Tibial nerve (tissue), 4 donors: ENCODE data around the gene ARHGAP26. TPM values are rescaled to one million over a fixed set of nuclear protein-coding genes. Genes with fewer than 3 reads are reported as not detected.
"Not testable (repeated sequence)": the region's sequence is repeated elsewhere in the genome, so short reads cannot be mapped to it uniquely, and the experiment has no call there.

Experiments used
- DNase-seq, 2 donors: peaks; one replicate each; pipeline ENCODE4 v3.0.0-alpha.2; 2019; ENCODE audit warnings: low spot score in 2 of 2
- H3K27ac ChIP-seq, 4 donors: fragments of 200-600 bp; sonication (generic) in 3 of 4; one replicate each; pipeline ENCODE4 v1.5.1; 2017 to 2019; ENCODE audit warnings: mild to moderate bottlenecking in 1 of 4
- H3K27me3 ChIP-seq, 2 donors: fragments of 200-600 bp; sonication (generic) in 1 of 2; one replicate each; pipeline versions ENCODE4 v1.5.1 to v1.6.0; 2017 to 2019
- H3K36me3 ChIP-seq, 3 donors: fragments of 200-600 bp; sonication (generic); one replicate each; pipeline ENCODE4 v1.5.1; 2018 to 2019
- H3K4me1 ChIP-seq, 4 donors: fragments of 200-600 bp; sonication (generic) in 3 of 4; one replicate each; pipeline ENCODE4 v1.5.1; 2017 to 2019
- H3K4me3 ChIP-seq, 4 donors: fragments of 200-600 bp; sonication (generic) in 3 of 4; one replicate each; pipeline ENCODE4 v1.5.1; 2017 to 2019; ENCODE audit warnings: mild to moderate bottlenecking in 1 of 4, moderate library complexity in 1 of 4
- H3K9me3 ChIP-seq, 4 donors: fragments of 200-600 bp; sonication (generic) in 3 of 4; one replicate each; pipeline ENCODE4 v1.5.1; 2017 to 2019
- EP300 ChIP-seq, 2 donors: sonication (generic); formaldehyde crosslinking; IDR thresholded peaks; one replicate each; pipeline ENCODE4 v1.6.1; 2017; ENCODE audit warnings: antibody characterized with exemption in 2 of 2, mild to moderate bottlenecking in 1 of 2
- POLR2A ChIP-seq, 2 donors: fragments of 450-650 bp; IDR thresholded peaks; one replicate each; pipeline ENCODE4 v1.6.1; 2017; ENCODE audit warnings: antibody characterized with exemption in 2 of 2, mild to moderate bottlenecking in 2 of 2, moderate library complexity in 2 of 2
- WGBS, 2 donors: methylation state at CpG; one replicate each; pipeline ENCODE4 v1.1.5; 2018; 5-methylcytosine and 5-hydroxymethylcytosine counted together
- total RNA-seq, 4 donors: library from RNA; depleted of rRNA; stranded (reverse); fragments of >200 nt; gene quantifications; one replicate each; pipeline ENCODE4 v1.1.0, GENCODE V29; 2016
- TF ChIP-seq, protein P1 (sequence below), 5 experiments: fragments of 200-600 bp in 3 of 5; fragments of 450-650 bp in 2 of 5; sonication (generic) in 3 of 5; IDR thresholded peaks; one replicate each; pipeline ENCODE4 v1.5.1; 2016 to 2019; ENCODE audit warnings: antibody characterized with exemption in 5 of 5, mild to moderate bottlenecking in 3 of 5, moderate library complexity in 2 of 5

The ARHGAP26 gene
- total RNA-seq, 4 donors from 2014 or later = 33.7 to 77.8 (median 57.8) TPM

DNA sequence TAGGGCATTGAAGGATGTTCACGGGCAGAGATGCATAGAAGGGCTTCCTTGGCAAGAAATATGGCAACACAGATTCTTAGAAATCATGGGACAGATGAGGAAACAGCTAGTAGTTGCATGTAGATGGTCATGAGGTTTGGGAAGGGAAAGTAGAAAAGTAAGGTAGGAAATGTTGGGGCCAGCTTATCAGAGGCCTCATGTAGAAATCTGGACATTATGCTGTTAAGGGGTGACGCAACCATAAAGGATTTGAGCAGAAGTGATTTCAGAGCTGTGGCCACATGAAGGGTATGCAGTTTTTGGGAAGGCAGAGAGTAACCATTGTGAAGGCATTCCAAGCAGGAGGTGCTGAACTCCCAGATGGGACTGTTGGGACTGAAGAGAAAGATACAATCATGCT is 224.0 kb downstream of the ARHGAP26 start:
- 91 to 94% methylated on average over 2 of the region's 2 CpGs for WGBS, 2 donors
- H3K4me3 ChIP-seq = no peak overlapping the region

DNA sequence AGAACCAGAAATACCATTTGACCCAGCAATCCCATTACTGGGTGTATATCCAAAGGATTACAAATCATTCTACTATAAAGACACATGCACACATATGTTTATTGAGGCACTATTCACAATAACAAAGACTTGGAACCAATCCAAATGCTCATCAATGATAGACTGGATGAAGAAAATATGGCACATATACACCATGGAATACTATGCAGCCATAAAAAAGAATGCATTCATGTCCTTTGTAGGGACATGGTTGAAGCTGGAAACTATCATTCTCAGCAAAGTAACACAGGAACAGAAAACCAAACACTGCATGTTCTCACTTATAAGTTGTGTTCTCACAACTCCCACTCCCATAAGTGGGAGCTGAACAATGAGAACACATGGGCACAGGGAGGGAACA is 225.4 kb downstream of the ARHGAP26 start:
- H3K9me3 ChIP-seq, H3K36me3 ChIP-seq, H3K27me3 ChIP-seq, H3K4me1 ChIP-seq, H3K27ac ChIP-seq, DNase-seq, H3K4me3 ChIP-seq: not testable (repeated sequence)

More for the DNA sequence above, 224.0 kb downstream of the ARHGAP26 start:
- Histone ChIP-seq H3K4me1 (no peaks in the 10 kb centered on the region), H3K27ac (no peak overlapping the region), H3K27me3 (no peaks in the 10 kb centered on the region), H3K36me3 (peaks cover 0 to 10% (median 0%) of the 10 kb centered on the region in 3 donors), H3K9me3 (peaks cover 0 to 12% (median 0%) of the 10 kb centered on the region in 4 donors)
- DNase-seq = no peak
- TF ChIP-seq EP300 (IDR thresholded peaks at IDR 0.05) = no peak
- TF ChIP-seq, protein P1, sequence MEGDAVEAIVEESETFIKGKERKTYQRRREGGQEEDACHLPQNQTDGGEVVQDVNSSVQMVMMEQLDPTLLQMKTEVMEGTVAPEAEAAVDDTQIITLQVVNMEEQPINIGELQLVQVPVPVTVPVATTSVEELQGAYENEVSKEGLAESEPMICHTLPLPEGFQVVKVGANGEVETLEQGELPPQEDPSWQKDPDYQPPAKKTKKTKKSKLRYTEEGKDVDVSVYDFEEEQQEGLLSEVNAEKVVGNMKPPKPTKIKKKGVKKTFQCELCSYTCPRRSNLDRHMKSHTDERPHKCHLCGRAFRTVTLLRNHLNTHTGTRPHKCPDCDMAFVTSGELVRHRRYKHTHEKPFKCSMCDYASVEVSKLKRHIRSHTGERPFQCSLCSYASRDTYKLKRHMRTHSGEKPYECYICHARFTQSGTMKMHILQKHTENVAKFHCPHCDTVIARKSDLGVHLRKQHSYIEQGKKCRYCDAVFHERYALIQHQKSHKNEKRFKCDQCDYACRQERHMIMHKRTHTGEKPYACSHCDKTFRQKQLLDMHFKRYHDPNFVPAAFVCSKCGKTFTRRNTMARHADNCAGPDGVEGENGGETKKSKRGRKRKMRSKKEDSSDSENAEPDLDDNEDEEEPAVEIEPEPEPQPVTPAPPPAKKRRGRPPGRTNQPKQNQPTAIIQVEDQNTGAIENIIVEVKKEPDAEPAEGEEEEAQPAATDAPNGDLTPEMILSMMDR (IDR thresholded peaks at IDR 0.05) = no peak

DNA sequence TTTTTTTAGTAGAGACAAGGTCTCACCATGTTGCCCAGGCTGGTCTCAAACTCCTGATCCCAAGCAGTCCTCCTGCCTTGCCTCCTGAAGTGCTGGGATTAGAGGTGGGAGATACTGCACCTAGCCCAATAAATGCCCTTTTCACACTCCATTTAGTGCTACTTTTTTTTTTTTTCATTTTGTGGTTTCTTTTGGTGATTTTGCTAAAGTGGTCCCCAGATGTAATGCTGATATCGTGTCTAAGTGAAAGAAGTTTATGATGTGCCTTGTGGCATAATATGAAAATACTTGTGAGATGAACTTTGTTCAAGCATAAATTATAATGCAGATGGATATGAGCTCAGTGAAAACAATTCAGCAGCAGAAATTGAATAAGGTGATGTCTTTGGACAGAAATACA is 227.4 kb downstream of the ARHGAP26 start:
- Histone ChIP-seq H3K27me3 (no peaks in the 10 kb centered on the region), H3K9me3 (no peaks in the 10 kb centered on the region), H3K27ac (no peak overlapping the region), H3K4me3 (no peak overlapping the region), H3K36me3 (no peaks in the 10 kb centered on the region), H3K4me1 (peaks cover 0 to 16% (median 12%) of the 10 kb centered on the region in 4 donors)
- no peak for DNase-seq
- WGBS, 2 donors = 88 to 93% methylated on average over 1 of the region's 1 CpG
- TF ChIP-seq POLR2A (IDR thresholded peaks at IDR 0.05) (no peak), EP300 (IDR thresholded peaks at IDR 0.05) (no peak)
- TF ChIP-seq, protein P1 (IDR thresholded peaks at IDR 0.05) = no peak

DNA sequence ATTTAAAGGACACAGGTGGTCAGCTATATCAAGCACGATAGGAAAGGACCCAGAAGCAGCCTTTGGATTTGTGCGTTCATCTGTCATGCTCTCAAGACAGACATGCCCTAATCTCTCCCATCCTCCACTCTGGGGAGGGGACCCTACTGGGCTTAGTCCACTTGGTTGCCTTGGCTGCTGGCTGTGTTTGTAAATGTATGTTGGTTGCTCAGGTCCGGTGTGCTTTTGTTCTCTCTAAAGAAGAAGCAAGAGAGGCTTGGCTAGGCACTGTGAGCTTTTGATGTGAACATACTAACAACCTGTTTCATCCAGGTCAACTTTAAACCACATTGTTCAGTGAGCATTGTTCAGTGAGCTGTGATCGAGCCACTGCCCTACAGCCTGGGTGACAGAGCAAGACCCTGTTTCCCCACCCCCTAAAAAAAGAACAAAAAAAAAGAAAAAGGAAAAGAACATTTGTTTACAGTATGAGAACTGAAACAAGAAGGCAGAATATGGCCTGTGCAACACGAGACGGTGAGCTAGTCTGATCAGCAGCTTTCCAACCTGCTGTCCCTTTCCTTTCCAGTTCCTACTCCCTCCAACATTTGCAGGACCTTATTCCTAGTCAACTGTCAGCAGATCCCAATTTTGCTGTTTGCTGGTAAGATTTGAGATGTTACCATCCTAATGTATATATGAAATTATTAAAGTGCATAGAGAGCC is 228.3 kb downstream of the ARHGAP26 start:
- 85 to 86% methylated on average over 6 of the region's 6 CpGs for WGBS, 2 donors
- TF ChIP-seq EP300 (IDR thresholded peaks at IDR 0.05) = no peak
- no peak for TF ChIP-seq POLR2A (IDR thresholded peaks at IDR 0.05)
- TF ChIP-seq, protein P1 (IDR thresholded peaks at IDR 0.05) = no peak

DNA sequence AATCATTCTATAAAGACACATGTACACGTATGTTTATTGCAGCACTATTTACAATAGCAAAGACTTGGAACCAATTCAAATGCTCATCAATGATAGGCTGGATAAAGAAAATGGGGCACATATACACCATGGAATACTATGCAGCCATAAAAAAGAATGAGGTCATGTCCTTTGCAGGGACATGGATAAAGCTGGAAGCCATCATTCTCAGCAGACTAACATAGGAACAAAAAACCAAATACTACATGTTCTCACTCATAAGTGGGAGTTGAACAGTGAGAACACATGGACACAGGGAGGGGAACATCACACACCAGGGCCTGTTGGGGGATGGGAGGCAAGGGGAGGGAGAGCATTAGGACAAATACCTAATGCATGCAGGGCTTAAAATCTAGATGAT is 230.4 kb downstream of the ARHGAP26 start:
- 95 to 100% methylated on average over 1 of the region's 1 CpG for WGBS, 2 donors

More for the DNA sequence above, 228.3 kb downstream of the ARHGAP26 start:
- H3K4me3 ChIP-seq = no peak overlapping the region
- H3K27ac ChIP-seq = no peak overlapping the region
- no peaks in the 10 kb centered on the region for H3K9me3 ChIP-seq
- no peaks in the 10 kb centered on the region for H3K27me3 ChIP-seq
- no peak for DNase-seq
- peaks cover 0 to 25% (median 18%) of the 10 kb centered on the region in 4 donors for H3K4me1 ChIP-seq
- H3K36me3 ChIP-seq = no peaks in the 10 kb centered on the region

DNA sequence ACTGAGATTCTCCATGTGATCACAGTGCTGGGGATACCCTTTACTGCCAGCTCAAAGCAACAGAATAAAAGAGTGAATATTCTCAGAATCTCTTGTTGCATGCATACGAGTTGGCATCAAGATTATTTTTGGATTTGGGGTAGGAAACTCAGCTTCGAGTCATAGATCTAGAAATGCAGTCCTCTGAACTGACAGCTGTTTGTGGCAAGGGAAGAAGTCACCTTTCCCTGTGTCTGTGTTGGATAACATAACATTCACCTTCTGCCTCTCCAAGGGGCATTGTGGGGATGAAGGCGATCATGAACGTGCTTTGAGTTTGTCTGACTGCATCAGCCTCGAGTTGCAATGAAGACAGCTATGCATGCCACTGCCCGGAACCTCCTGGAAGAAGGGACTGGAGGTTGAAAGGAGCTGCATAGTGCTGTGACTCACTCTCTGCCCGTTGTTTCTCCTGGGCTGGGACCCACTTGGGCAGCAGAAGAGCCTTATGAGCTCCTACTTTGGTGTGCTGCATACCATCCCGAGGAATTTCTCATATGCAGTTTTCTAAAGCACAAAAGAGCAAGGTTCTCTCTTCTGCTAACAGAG is 231.7 kb downstream of the ARHGAP26 start:
- Histone ChIP-seq H3K27me3 (no peaks in the 10 kb centered on the region), H3K9me3 (no peaks in the 10 kb centered on the region), H3K36me3 (no peaks in the 10 kb centered on the region), H3K27ac (peak overlapping the region in 3 of 4 donors; percentile 33 to 72 (median 56)), H3K4me3 (no peak overlapping the region), H3K4me1 (peaks cover 0 to 47% (median 31%) of the 10 kb centered on the region in 4 donors)
- TF ChIP-seq EP300 (IDR thresholded peaks at IDR 0.05) (no peak), POLR2A (IDR thresholded peaks at IDR 0.05) (no peak)
- TF ChIP-seq, protein P1 (IDR thresholded peaks at IDR 0.05) = no peak
- no peak for DNase-seq
- 27 to 46% methylated on average over 6 to 8 of the region's 8 CpGs for WGBS, 2 donors

More for the DNA sequence above, 230.4 kb downstream of the ARHGAP26 start:
- not testable (repeated sequence) for H3K27ac ChIP-seq, H3K27me3 ChIP-seq, H3K4me3 ChIP-seq, DNase-seq, H3K9me3 ChIP-seq, H3K36me3 ChIP-seq
- H3K4me1 ChIP-seq = peaks cover 0 to 35% (median 22%) of the 10 kb centered on the region in 4 donors
